H1 (cell line): Measurements from ENCODE around the gene CA14. TPM values are rescaled to one million over a fixed set of nuclear protein-coding genes. Genes with fewer than 3 reads are reported as not detected.

Experiments
- ASH2L ChIP-seq: fragments of 200-600, 300-600 bp; sonication (generic); IDR thresholded peaks from one replicate; pipeline ENCODE4 v1.7.1; 2017; ENCODE audit warnings: low read length
- BACH1 ChIP-seq: IDR thresholded peaks from 2 replicates; pipeline ENCODE4 v1.6.1; 2012; ENCODE audit warnings: low read length, improper control_type of control experiment
- CBX5 ChIP-seq: fragments of 300-800, 300-1000 bp; sonication (generic); IDR thresholded peaks from 2 replicates; pipeline ENCODE4 v1.7.1; 2016; ENCODE audit warnings: antibody characterized with exemption, low read length, low read depth
- CBX8 ChIP-seq: fragments of 300-800, 300-1000 bp; sonication (generic); IDR thresholded peaks from 2 replicates; pipeline ENCODE4 v1.7.1; 2016; ENCODE audit warnings: low read depth, low read length, borderline replicate concordance
- CTBP2 ChIP-seq: IDR thresholded peaks from 2 replicates; pipeline ENCODE4 v1.7.0; 2011; ENCODE audit warnings: borderline replicate concordance, mild to moderate bottlenecking, moderate library complexity, mixed read lengths, low read length; ENCODE audit not compliant: insufficient read depth, insufficient read length
- E2F6 ChIP-seq: IDR thresholded peaks from 2 replicates; pipeline ENCODE4 v1.6.1; 2012; ENCODE audit warnings: inconsistent platforms
- EP300 ChIP-seq, 2 experiments: IDR thresholded peaks; 1 replicate in 1 of 2; 2 replicates in 1 of 2; pipeline ENCODE4 v1.6.1; 2011 to 2012; ENCODE audit warnings: low read depth in 2 of 2, low read length in 2 of 2, mild to moderate bottlenecking in 2 of 2, borderline replicate concordance in 1 of 2, inconsistent platforms in 1 of 2, moderate library complexity in 1 of 2
- FOSL1 ChIP-seq: IDR thresholded peaks from 2 replicates; pipeline ENCODE4 v1.6.1; 2011; ENCODE audit warnings: mild to moderate bottlenecking, low read depth, low read length, moderate library complexity; ENCODE audit not compliant: insufficient read depth
- JUN ChIP-seq: IDR thresholded peaks from 2 replicates; pipeline ENCODE4 v1.6.1; 2011; ENCODE audit warnings: low read depth, mild to moderate bottlenecking, improper control_type of control experiment, low read length
- JUND ChIP-seq: IDR thresholded peaks from 2 replicates; pipeline ENCODE4 v1.6.1; 2011; ENCODE audit warnings: mild to moderate bottlenecking, improper control_type of control experiment, low read length
- KDM1A ChIP-seq: fragments of 200-600, 300-600 bp; sonication (generic); IDR thresholded peaks from 2 replicates; pipeline ENCODE4 v1.7.1; 2016; ENCODE audit warnings: mild to moderate bottlenecking, low read length, borderline replicate concordance
- KDM4A ChIP-seq: IDR thresholded peaks from one replicate; pipeline ENCODE4 v1.7.1; 2012; ENCODE audit warnings: low read depth, mild to moderate bottlenecking, moderate library complexity, low read length, inconsistent platforms; ENCODE audit not compliant: severe bottlenecking
- KDM5A ChIP-seq: fragments of 200-600 bp; IDR thresholded peaks from 2 replicates; pipeline ENCODE4 v1.7.1; 2012; ENCODE audit warnings: mild to moderate bottlenecking, low read length, inconsistent platforms, mixed read lengths
- MAX ChIP-seq: IDR thresholded peaks from 2 replicates; pipeline ENCODE4 v1.6.1; 2012; ENCODE audit warnings: inconsistent platforms
- NANOG ChIP-seq: IDR thresholded peaks from 2 replicates; pipeline ENCODE4 v1.6.1; 2011; ENCODE audit warnings: low read length, low read depth, mild to moderate bottlenecking, inconsistent platforms; ENCODE audit not compliant: insufficient read depth, poor library complexity, severe bottlenecking
- NRF1 ChIP-seq: IDR thresholded peaks from 2 replicates; pipeline ENCODE4 v1.6.1; 2011; ENCODE audit warnings: mild to moderate bottlenecking, low read depth, low read length, improper control_type of control experiment
- RNF2 ChIP-seq: fragments of 200-900, 300-1000 bp; sonication (generic); IDR thresholded peaks from 2 replicates; pipeline ENCODE4 v1.7.1; 2016; ENCODE audit warnings: borderline replicate concordance, low read depth, mild to moderate bottlenecking, antibody characterized with exemption, low read length; ENCODE audit not compliant: poor library complexity, severe bottlenecking; ENCODE audit errors: missing control alignments
- SAP30 ChIP-seq: fragments of 300-600 bp; sonication (generic); IDR thresholded peaks from 2 replicates; pipeline ENCODE4 v1.7.1; 2012; ENCODE audit warnings: low read length, moderate library complexity, mild to moderate bottlenecking, inconsistent platforms; ENCODE audit not compliant: insufficient read depth, insufficient replicate concordance
- SIRT6 ChIP-seq: IDR thresholded peaks from one replicate; pipeline ENCODE4 v1.7.1; 2012; ENCODE audit warnings: low read length, inconsistent platforms
- SP4 ChIP-seq: IDR thresholded peaks from 2 replicates; pipeline ENCODE4 v1.6.1; 2012; ENCODE audit warnings: low read length, inconsistent platforms
- TAF7 ChIP-seq: optimal IDR thresholded peaks from 2 replicates; pipeline ENCODE3; 2011; ENCODE audit warnings: low read depth, mild to moderate bottlenecking, inconsistent platforms, low read length, moderate library complexity, borderline replicate concordance
- ZNF274 ChIP-seq: IDR thresholded peaks from 2 replicates; pipeline ENCODE4 v1.7.0; 2012; ENCODE audit warnings: low read length, borderline replicate concordance; ENCODE audit errors: extremely low read depth
- polyA plus RNA-seq, 7 experiments: library from polyadenylated mRNA; depleted of rRNA in 3 of 7; stranded (reverse) in 5 of 7; unstranded in 2 of 7; fragments of >200 nt in 5 of 7; fragments of 200-250 nt in 2 of 7; gene quantifications; 1 replicate in 5 of 7; 2 replicates in 1 of 7; 4 replicates in 1 of 7; pipeline versions ENCODE4 v1.2.1 to v1.2.3, GENCODE V29; 2011 to 2013; ENCODE audit warnings: missing spikeins in 2 of 7, mixed read lengths in 2 of 7
- total RNA-seq: library from RNA; stranded (reverse); fragmentation: NEBNext Ultra II Directional; extraction: Animal tissue kit (Norgen Biotek cat#: 25700); gene quantifications from 2 replicates; pipeline ENCODE4 v1.2.1, GENCODE V29; 2021
- TF ChIP-seq, protein P1 (sequence below): IDR thresholded peaks from 2 replicates; pipeline ENCODE4 v1.6.1; 2011; ENCODE audit warnings: low read length, improper control_type of control experiment

The CA14 gene
- total and polyA plus RNA-seq, 2 of the 8 experiments (the other 6 are each of a cell fraction or from before 2014, with no cell fraction given) = 52.3 to 105 TPM

DNA sequence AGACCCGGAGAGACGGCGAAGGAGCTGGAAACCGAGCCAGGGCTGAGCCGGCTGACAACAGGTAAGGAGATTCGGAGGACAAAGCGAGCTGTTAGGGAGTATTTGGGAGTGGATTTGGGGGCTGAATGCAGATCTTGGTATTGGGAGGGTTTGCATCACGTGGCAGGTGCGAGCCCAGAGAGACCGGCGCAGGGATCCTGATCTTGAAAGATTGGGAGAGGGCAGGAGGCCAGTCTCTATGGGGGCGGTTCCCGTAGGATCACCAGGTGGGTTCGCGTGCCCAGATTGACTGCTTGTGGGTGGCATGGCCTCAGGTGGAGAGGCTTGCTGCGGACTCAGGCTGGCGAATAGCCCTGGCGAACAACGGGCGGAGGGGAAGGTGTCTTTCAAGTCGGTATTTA lies 25.0 kb downstream of the CA14 start (continued):
- TF ChIP-seq CTBP2 = no peak
- TF ChIP-seq CBX5 = no peak
- TF ChIP-seq NRF1 = no peak
- TF ChIP-seq KDM4A = peak; percentile 54
- TF ChIP-seq MAX = peak; percentile 16; the same call in 1 of the 2 replicates
- no peak for TF ChIP-seq ZNF274
- TF ChIP-seq NANOG = no peak
- no peak for TF ChIP-seq BACH1
- TF ChIP-seq, protein P1, sequence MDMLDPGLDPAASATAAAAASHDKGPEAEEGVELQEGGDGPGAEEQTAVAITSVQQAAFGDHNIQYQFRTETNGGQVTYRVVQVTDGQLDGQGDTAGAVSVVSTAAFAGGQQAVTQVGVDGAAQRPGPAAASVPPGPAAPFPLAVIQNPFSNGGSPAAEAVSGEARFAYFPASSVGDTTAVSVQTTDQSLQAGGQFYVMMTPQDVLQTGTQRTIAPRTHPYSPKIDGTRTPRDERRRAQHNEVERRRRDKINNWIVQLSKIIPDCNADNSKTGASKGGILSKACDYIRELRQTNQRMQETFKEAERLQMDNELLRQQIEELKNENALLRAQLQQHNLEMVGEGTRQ = peak; percentile 0; the same call in 1 of the 2 replicates
- no peak for TF ChIP-seq JUND
- no peak for TF ChIP-seq SIRT6
- 0 out of 2 replicates have a peak, but pooled peaks have one; percentile 48 for TF ChIP-seq SP4
- TF ChIP-seq ASH2L = no peak
- TF ChIP-seq TAF7 = no peak
- TF ChIP-seq FOSL1 = no peak
- 0 out of 3 replicates have a peak, but pooled peaks of 1 of the 2 experiments have one; percentile 6 for TF ChIP-seq EP300 (IDR thresholded peaks at IDR 0.05; ENCODE audit: borderline replicate concordance in 1 of 2, low read depth in 2 of 2, low read length in 2 of 2)
- TF ChIP-seq SAP30 = peak; percentile 88
- TF ChIP-seq E2F6 = no peak; the same call in 1 of the 2 replicates
- no peak for TF ChIP-seq KDM1A
- no peak for TF ChIP-seq KDM5A
- TF ChIP-seq RNF2 = no peak
- no peak for TF ChIP-seq JUN
- no peak for TF ChIP-seq CBX8
